Uterus (tissue), 2 donors: ENCODE data around the gene OR51B2.

Source experiments
- CTCF ChIP-seq, 4 experiments: fragments of 200-600 bp in 2 of 4; fragments of 450-650 bp in 2 of 4; sonication (generic) in 2 of 4; IDR thresholded peaks; one replicate each; pipeline ENCODE4 v1.5.1; 2016 to 2019; ENCODE audit warnings: antibody characterized with exemption in 4 of 4, mild to moderate bottlenecking in 2 of 4, moderate library complexity in 1 of 4
- POLR2A ChIP-seq, 2 donors: fragments of 450-650 bp; IDR thresholded peaks; one replicate each; pipeline ENCODE4 v1.6.1; 2016; ENCODE audit warnings: antibody characterized with exemption in 2 of 2, mild to moderate bottlenecking in 1 of 2, moderate library complexity in 1 of 2

DNA sequence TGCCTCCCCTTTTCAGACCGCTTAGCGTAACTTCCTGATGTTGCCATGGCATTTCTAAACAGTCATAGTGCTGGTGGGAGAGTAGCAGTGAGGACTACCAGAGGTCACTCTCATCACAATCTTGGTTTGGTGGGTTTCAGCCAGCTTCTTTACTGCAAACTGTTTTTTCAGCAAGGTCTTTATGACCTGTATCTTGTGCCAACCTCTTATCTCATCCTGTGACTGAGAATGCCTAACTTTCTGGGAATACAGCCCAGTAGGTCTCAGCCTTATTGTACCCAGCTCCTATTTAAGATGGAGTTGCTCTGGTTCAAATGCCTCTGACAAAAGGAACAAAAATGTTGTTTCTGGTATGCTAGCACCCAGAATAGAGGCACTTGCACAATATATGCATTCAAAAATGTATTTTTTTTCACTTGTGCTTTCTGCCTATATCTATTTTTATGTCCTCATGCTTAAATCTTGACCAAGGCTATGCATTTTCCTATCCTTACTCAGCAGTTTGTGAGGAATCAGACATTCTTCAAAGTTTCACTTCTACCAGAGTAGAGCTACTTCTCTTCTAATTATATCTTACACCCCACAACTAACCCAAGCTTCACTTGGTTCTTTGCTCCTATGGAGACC lies 43.5 kb upstream of the OR51B2 start:
- TF ChIP-seq CTCF (IDR thresholded peaks at IDR 0.05) (no peak), POLR2A (IDR thresholded peaks at IDR 0.05) (no peak)
